Globus pallidus (tissue), 1 donor: ENCODE data around the gene IFI6.
"Not testable (repeated sequence)": the region's sequence is repeated elsewhere in the genome, so short reads cannot be mapped to it uniquely, and the experiment has no call there.

Experiments used
- DNase-seq: peaks from one replicate; pipeline ENCODE4 v3.0.0-alpha.2; 2015; ENCODE audit warnings: low spot score

The IFI6 gene

DNA sequence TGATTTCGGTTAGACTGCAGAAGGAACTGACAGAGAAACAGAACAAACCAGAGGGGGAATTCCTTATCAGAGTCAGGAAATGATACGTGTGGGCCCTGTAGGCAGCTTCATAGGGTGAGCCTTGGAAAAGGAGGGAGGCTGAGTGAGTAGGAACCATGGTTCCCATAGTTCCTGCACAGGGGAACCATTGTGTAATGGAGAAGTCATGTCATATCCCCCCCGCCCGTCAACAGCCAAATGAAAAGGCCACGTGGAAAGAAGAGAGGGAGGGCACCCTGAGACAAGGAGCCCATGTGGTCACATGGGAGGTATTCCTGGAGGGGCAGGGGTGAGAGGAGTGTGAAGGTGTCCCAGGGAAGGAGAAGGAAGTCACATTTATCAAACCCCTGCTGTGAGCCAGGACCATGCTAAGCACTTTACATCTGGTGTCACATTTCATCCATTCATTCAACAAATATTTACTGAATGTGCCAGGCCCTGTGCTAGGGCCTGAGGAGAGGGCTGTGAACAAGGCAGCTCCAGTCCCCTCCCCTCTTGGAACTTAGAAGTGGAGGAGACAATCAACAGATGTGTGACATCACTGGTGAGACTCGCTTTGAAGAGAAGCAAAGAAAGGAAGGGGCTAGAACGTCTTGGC lies 21.3 kb downstream of the IFI6 start:
- DNase-seq: no peak

DNA sequence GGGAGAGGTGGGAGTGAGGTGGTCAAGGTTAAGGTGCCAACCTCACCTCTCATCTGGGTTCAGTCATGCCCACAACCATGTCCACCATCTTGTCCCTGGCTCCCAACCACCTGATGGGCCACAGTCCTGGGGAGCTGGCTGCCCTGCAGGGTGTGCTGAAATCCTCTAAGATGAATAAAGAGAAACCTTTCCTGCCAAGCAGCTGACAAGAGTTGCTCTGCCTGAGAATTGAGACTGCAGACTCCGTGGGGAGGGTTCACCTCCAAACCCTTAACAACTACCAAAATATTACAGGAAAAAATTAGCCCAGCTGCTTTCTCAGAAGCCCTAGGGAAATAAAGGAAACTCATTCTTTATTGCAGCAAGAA lies 21.8 kb downstream of the IFI6 start:
- no peak for DNase-seq

DNA sequence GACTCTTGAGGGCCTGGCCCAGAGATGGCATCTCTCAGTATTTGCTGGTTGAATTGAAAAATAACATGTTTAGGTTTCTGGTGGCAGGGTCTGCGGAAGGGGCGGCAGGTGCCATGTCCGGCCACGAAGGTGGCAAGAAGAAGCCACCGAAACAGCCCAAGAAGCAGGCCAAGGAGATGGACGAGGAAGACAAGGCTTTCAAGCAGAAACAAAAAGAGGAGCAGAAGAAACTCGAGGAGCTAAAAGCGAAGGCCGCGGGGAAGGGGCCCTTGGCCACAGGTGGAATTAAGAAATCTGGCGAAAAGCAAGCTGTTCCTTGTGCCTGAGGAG lies 22.7 kb downstream of the IFI6 start:
- no peak for DNase-seq

DNA sequence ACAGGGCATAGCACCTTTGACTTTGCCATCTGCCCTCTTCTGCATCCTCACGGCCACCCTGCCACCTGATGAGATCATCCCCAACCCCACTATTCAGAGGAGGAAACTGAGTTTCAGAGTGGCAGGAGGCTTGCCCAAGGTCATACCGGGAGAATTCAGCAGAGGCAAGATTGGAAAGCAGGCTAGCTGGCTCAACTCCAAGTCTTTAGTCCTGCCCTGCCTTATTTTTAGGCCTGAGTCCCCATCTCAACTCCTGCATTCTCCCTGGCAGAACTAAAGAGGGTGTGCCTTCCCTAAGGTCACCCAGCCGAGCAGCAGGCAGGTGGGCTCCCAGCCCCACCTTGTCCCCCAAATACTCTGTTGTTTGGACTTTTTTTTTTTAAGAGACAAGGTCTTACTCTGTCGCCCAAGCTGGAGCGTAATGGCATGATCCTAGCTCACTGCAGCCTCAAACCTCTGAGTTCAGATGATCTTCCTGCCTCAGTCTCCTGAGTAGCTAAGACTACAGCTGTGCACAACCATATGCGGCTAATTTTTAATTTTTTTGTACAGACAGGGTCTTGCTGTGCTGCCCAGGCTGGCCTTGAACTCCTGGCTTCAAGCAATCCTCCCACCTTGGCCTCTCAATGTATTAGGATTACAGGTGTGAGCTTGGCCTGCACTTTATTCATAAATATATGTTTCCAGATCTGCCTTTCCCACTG lies 23.2 kb downstream of the IFI6 start:
- DNase-seq: no peak

DNA sequence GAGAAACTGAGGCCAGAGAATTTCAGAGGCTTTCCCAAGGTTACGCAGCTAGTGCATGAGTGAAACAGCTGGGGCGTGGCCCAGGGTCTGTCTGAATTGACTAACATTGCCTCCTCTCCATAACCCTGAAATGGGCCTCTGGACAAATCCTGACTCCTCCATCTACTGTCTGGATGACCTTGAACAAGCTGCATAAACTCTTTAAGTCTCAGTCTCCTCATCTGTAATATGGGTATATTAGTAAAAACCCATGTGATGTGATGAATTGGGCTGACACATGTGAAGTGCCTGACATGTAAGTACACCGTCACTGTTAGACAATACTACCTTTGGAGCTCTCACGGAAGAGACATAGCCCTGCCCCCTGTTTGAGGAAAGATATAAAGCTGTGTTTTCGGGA lies 24.7 kb downstream of the IFI6 start:
- no peak for DNase-seq

DNA sequence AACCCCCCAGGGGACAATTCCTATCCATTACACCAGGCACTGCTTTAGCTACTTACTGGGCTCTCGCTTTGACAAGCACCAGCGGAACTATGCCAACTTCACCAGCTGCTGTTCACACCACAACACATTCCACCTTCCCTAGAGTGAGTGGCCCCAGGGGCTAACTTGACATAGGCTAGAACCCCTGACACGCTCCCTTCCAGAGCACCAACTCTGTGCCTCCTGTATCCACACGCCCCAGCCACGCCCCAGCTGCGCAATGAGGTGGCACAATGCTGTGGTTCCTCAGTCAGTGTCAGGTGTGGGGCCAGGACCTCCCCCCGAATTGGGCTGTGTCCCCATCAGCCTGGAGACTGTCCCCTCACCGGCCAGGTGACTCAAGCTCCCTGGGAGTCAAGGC lies 25.3 kb downstream of the IFI6 start:
- no peak for DNase-seq

DNA sequence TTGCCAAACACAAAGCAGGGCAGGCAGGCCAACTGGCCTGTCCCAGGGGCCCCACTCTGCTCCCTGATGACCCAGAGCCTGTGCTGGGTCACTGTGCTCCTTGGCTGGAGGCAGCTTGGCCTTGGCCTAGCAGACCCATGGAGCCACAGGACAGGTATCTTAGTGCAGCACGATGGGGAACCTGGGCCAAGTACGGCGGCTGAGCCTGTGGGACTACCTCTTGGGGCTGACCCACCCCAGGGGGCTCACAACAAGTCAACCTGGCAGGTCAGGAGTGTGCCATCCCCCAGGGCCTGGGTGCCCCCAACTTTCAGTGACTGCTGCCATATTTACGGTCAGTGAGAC lies 26.9 kb downstream of the IFI6 start:
- DNase-seq: no peak

DNA sequence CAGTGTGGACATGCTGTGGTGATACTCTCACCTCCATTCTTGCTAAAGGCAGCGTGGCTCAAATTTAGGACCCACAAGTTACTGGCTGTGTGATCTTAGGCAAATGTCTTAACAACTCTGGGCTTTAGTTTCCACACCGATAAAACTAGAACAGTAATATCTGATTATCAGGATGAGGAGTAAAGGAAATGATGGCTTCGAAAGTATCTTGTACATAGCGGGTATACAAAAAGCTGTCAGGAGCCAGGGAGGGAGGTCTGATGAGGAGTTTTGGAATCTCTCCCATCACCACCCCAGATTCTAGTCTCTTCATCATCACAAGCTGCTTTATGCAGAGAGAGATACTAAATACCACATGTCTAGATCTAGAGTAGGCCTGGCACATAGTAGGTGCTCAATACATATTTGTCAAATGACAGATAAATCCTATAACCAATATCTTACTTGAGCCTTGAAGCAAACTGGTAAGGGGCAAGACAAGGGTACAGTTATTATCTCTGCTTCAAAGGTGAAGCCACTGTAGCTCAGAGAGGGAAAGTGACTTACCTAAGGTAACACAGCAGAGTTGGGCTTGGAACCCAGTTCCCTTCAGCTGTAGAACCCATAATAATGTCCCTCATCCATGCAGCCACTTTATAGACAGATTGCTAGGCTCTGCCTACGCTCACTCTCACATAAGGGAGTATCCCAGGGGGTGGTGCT lies 27.5 kb downstream of the IFI6 start:
- no peak for DNase-seq

DNA sequence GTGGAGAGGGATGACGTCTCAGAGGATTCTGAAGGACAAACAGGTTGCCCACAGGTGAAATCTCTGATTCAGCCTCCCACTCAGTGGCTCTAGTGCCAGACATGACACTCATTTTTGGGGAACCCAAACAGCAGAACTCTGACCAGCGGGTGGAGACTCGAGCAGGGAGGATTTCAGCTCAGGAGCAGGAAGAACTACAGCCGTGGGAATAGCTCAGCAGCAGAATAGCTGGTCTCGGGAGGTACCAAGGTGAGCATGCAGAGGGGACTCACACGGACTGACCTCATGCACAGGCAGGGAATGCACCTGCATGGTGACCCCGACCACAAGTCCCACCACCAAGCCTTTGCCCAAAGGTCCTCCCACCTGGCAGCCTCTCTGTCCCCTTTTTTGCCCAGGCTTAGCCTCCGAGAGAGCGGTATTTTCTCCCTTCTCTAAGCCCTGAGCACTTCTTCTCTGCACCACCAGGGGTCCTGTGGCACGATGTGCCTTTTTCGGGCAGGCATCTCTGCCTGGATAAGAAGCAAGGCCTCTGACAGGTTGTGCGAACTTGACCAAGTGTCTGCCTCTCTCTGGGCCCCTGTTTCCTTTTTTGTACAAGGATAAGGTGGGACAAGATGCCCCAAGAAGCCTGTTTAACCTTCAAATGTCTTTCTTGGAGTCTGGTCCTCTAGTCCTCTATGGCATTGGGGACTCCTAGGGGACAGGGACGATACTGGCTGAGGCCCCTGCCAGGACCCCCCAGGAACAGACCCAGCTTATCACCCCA lies 28.2 kb downstream of the IFI6 start:
- DNase-seq: no peak

DNA sequence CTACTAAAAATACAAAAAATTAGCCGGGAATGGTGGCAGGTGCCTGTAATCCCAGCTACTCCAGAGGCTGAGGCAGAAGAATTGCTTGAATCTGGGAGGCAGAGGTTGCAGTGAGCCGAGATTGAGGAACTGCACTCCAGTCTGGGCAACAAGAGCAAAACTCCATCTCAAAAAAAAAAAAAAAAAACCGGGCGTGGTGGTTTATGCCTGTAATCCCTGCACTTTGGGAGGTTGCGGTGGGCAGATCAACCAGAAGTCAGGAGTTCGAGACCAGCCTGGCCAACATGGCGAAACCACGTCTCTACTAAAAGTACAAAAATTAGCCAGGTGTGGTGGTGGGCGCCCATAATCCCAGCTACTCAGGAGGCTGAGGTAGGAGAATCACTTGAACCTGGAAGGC lies 31.5 kb downstream of the IFI6 start:
- not testable (repeated sequence) for DNase-seq

DNA sequence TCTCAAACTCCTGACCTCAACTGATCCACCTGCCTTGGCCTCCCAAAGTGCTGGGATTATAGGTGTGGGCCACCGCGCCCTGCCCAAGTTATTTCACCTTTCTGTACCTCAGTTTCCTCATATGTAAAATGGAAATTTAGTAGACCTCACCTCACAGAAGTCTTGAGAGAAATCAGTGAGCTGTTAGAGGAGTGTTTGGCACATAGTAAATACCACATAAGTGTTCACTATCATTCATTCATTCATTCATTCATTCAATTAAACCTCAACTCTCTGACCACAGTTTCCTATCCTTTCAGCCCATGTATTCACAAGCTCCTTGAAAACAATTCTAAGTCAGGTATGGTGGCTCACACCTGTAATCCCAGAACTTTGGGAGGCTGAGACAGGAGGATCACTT lies 33.2 kb downstream of the IFI6 start:
- no peak for DNase-seq

DNA sequence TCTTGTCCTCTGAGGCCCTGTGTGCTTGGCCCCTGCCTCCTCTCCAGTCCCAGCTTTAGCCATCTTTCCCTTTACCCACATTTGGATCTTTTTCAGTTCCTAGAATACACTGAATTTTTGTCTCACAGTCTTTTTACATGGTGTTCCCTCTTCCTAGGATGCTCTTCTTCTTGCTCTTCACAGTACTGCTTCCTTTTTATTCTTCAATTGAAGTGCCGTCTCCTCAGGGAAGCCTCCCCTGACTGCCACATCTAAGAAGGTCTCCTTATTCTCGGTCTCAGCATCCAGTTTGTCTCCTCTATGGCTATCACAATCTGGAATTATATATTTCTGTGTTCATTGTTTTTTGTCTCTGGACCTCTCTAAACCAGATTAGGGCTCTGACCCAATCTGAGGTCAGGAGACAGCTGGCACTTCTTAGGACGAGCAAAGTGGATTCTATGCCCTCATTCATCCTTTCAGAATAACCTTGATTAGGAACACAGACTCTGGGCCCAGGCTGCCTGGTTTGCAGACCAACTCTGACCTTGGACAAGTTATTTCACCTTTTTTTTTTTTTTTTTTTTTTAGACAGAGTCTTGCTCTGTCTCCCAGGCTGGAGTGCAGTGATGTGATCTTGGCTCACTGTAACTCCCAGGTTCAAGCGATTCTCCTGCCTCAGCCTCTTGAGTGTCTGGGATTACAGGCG lies 33.8 kb downstream of the IFI6 start:
- DNase-seq: no peak

DNA sequence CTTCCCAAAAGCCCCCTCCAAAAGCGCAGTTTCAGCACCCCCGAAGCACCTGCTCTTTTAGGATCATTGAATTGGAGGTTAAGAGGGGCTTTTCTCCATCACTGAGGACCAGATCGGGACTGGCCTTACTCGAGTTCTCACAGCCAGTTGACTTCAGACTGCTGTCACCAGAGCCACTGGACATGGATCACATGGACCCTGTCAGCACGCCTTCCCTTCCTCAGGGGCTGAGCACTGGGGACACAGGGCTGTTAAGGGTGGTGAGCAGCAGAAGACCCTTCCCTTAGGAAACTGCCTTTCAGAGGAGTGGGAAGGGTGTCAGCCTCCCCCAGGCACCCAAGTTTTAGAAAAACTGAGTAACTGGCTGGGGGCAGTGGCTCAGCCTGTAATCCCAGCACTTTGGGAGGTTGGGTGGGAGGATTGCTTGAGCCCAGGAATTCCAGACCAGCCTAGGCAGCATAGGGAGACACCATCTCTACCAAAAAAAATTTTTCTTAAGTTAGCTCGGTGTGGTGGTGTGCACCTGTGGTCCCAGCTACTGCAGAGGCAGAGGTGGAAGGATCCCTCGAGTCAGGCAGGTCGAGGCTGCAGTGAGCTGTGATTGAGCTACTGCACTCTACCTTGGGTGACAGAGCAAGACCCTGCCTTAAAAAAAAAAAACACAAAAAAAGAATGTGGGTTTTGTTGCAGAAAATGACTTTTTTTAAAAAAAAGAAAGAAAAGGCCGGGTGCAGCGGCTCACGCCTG lies 36.4 kb downstream of the IFI6 start:
- DNase-seq: no peak

DNA sequence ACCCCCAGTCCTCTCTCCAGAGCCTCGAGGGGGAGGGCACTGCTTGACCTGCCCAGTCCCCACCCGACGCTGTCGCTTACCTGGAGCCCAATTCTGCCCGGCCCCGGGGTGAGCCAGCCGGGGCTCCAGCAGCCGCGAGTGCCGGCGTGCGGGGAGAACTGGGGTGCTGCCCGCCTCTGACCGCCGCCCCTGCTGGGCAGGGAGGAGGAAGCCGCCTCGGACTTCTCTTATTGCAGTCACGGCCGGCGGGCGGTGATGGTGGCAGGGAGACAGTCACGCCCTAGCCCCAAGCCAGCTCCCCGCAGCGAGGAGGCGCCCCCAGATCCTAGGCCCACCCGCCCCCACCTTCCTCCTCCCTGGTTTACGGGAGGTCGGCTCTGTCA lies 37.0 kb downstream of the IFI6 start, which contains the start of gene FGR:
FGR (minus strand) TSS at position 201 of the 383 bp plus-strand sequence. CDS start 11,269 bp downstream, outside the sequence.
- no peak for DNase-seq

DNA sequence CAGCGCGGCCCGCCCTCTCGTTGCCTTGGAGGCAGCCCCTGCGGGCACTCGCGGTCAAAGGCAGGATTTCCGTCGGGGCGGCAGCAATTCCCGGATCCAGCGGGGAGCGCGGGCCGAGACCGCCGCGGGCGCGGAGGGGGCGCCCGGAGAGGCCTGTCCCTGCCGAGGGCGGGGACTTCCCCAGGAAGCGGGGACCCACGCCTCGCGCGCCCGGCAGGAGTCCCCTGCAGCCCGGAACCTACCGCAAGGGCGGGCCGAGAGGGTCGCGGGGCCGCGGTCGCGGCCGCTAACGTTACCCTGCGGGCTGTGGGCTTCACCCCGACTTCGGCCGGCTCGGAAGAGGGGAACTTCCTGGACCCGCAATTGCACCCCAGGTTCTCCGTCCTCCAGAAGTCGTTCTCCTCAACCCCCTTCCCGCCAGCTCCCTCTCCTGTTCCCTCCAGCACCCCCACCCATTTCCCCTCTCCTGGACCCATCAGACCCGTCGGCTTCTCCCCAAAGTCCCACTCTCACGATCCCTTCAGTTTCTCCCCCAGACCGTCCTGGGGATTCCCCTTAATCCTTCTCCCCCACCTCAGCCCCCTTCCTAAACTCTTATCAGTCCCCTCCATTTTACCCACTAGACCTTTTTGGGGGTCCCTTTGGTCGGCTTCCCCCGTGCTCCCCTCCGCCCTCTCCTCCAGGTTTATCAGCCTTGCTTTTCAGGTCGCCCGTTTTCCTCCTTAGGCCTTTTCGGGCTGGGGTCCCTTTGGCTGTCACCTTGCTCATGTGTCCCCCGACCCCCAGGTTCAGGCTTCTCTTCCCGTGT lies 37.6 kb downstream of the IFI6 start:
- DNase-seq: no peak

DNA sequence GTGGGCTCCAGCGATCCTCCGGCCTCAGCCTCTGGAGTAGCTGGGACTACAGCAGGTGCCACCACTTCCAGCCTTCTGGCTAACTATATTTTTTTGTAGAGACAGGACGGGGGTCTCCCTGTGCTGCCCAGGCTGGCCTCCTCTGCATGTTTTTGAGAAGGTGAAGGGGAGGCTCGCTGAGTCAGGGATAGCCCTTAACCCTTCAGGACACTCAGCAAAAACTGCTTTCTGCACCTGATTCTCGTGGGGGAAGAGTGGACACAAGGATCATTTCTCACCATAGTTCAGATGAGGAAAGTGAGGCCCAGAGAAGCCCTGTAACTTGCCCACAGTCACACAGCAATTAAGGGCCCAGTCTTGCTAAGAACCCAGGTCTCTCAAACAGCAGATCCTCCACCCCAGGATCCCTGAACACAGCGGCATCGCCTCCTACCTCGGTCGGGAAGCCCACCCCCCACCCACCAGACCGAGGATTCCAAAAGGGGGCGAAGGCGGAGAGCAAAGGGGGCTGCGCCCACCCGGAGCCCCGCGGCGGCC lies 38.3 kb downstream of the IFI6 start:
- no peak for DNase-seq

DNA sequence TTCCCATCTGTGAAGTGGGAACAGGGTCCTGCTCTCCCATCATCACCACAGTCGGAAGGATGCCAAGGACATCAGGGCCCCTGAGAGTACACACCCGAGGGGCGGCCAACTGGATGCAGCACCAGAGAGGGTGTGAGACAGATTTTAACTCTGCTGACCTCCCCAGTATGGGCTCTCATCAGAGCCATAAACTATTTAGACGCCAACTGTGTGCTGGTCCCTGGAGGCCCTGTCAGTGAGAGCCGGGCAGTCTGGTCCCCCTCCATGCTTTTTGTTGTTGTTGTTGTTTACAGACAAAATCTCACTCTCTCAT lies 38.7 kb downstream of the IFI6 start:
- no peak for DNase-seq

DNA sequence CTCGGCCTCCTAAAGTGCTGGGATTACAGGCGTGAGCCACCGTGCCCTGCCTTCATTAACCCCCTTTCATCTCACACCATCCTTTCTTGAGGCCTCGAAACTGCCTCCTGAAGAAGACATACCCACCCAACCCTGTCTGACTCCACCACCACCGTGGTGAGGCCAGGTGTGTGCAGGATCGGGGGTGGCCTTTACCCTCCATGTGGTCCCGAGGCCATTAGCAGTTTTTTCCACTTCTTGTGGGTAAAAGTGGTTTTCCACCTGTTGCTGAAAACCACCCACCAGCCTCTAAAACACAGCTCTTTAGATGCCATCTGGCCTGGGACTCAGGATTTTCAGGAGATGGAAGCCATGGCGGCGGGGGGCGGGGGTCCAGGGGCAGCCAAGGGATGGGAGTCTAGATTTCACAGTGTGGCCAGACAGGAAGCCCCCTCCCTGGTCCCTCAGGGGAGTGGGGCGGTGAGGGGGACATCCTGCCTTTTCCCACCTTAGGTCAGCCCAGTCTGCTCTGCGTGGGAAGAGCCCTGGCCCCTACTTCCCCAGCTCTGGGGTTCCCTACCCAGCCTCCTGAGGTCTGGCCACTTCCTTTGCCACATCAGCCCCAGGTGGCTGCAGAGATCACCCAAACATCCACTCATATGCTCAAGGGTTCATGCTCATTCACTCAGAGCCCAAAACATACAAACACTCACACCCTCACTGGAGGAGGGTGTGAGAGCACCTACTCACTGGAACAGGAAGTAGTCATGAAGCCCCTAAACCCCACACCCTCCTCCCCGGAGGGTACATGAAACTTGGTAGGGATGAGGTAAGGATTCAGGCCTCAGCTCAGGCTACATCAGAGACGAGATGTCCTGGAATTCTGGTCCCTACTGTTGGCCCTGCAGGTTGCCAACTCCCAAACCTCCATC lies 39.4 kb downstream of the IFI6 start:
- no peak for DNase-seq

DNA sequence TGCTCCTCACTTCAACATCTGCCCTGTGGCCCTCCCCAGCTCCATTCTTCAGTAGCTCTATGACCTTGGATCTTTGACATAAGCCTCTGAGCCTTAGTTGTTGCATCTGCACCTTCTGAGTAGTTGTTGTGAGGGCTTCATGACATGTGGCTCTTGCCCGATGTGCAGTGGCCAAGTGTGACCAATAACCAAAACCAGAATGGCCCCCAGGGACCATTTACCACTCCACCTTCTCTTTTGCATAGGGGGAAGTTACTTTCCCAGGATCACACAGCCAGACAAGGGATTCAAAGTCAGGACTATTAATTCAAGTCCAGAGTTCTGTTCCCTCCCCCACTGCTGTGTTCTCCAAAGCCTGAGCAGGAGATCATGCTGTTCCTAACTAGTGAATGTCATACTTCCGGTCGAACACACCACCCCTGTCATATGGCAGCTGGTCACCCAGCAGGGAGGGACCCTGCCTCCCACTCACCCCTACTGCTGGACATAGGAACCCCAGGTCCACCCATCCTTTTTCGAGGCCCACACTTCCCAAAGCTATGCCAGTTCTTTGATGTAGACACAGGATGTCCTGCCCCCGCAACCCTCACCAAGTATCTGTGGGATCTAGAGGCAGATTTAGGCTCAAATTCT lies 41.0 kb downstream of the IFI6 start:
- no peak for DNase-seq
